K562 (cell line): ENCODE measurements around the gene NKD1. TPM values are rescaled to one million over a fixed set of nuclear protein-coding genes. Genes with fewer than 3 reads are reported as not detected.

Source experiments
- ATAC-seq: fragments of 200-7000 bp; cut with Tn5 transposase; 3 replicates; pipeline ENCODE4 v1.9.1; 2020; ENCODE audit warnings: moderate library complexity
- BruUV-seq: library from RNA; stranded (reverse); fragments of 400-500 nt; replicated peaks from 2 replicates; lab custom pipeline; 2021; lab: Mats Ljungman, UMichigan
- CTCF ChIA-PET: fragments of 300-600 bp; formaldehyde crosslinking; extraction: SDS; loops from one replicate; lab custom pipeline; 2021; ENCODE audit warnings: low intra/inter-chr PET ratio; lab: Yijun Ruan, JAX
- POLR2A ChIA-PET: fragments of 300-600, 350-650 bp; sonication (Branson Sonifier 250); formaldehyde crosslinking; extraction: SDS; loops from one replicate; lab custom pipeline; 2021; ENCODE audit warnings: antibody characterized with exemption, inconsistent platforms; lab: Yijun Ruan, JAX
- DNase-seq, 4 experiments: peaks; one replicate each; pipeline versions ENCODE4 v3.0.0 to v3.0.0-alpha.2; 2011 to 2018; ENCODE audit warnings: low spot score in 3 of 4, mixed read lengths in 3 of 4; ENCODE audit errors: extremely low read depth in 1 of 4
- FAIRE-seq: peaks from 2 replicates; lab custom pipeline; 2011; peaks lifted over from hg19 to GRCh38; lab: Jason Lieb, UNC
- H2AFZ ChIP-seq: 2 replicates; pipeline ENCODE4 v1.6.0; 2011; ENCODE audit warnings: low read depth, low read length, control low read depth, inconsistent platforms
- H3K27ac ChIP-seq: fragments of 200-600 bp; 3 replicates; pipeline ENCODE4 v1.8.0; 2011; ENCODE audit warnings: low read depth, mild to moderate bottlenecking, control low read depth, inconsistent platforms, low read length, moderate library complexity, mixed read lengths; ENCODE audit errors: extremely low read depth
- H3K27me3 ChIP-seq, 2 experiments: fragments of 300-600 bp in 1 of 2; 2 replicates in 1 of 2; 3 replicates in 1 of 2; pipeline versions ENCODE4 v1.6.0 to v1.8.0; 2011; ENCODE audit warnings: inconsistent platforms in 2 of 2, low read length in 2 of 2, mild to moderate bottlenecking in 1 of 2, mixed read lengths in 1 of 2, moderate library complexity in 1 of 2; ENCODE audit not compliant: control insufficient read depth in 2 of 2, insufficient read depth in 2 of 2
- H3K36me3 ChIP-seq: fragments of 300-600 bp; 3 replicates; pipeline ENCODE4 v1.8.0; 2011; ENCODE audit warnings: mild to moderate bottlenecking, low read length, inconsistent platforms; ENCODE audit not compliant: control insufficient read depth, insufficient read depth
- H3K4me1 ChIP-seq, 2 experiments: fragments of 200-600 bp in 1 of 2; replicated peaks in 1 of 2; 2 replicates in 1 of 2; 3 replicates in 1 of 2; pipeline versions ENCODE4 v1.5.1 to v1.8.0; 2011; ENCODE audit warnings: inconsistent platforms in 2 of 2, low read length in 2 of 2, mild to moderate bottlenecking in 1 of 2, mixed read lengths in 1 of 2, moderate library complexity in 1 of 2; ENCODE audit not compliant: control insufficient read depth in 2 of 2, insufficient read depth in 2 of 2
- H3K4me2 ChIP-seq: 2 replicates; pipeline ENCODE4 v1.6.1; 2011; ENCODE audit warnings: low read length, control low read depth, inconsistent platforms, mixed read lengths; ENCODE audit not compliant: insufficient read depth
- H3K4me3 ChIP-seq: fragments of 200-600 bp; sonication (generic), shearing (Covaris generic); 2 replicates; pipeline ENCODE4 v1.5.1; 2016; ENCODE audit warnings: control low read depth, inconsistent platforms
- H3K79me2 ChIP-seq: fragments of 200-600 bp; 3 replicates; pipeline ENCODE4 v1.8.0; 2011; ENCODE audit warnings: low read length, inconsistent platforms; ENCODE audit not compliant: control insufficient read depth, insufficient read depth
- H3K9ac ChIP-seq, 2 experiments: 2 replicates each; pipeline versions ENCODE4 v1.6.0 to v1.6.1; 2011; ENCODE audit warnings: low read depth in 2 of 2, low read length in 2 of 2, control low read depth in 1 of 2, inconsistent platforms in 1 of 2, mild to moderate bottlenecking in 1 of 2, mixed read lengths in 1 of 2; ENCODE audit not compliant: insufficient read depth in 1 of 2
- H3K9me1 ChIP-seq: one replicate; pipeline ENCODE4 v1.6.0; 2011; ENCODE audit warnings: inconsistent platforms, mild to moderate bottlenecking, low read length, moderate library complexity; ENCODE audit not compliant: control insufficient read depth, insufficient read depth
- H3K9me3 ChIP-seq: replicated peaks from 2 replicates; pipeline ENCODE4 v1.5.1; 2011; ENCODE audit warnings: low read depth, low read length, inconsistent platforms; ENCODE audit not compliant: control insufficient read depth, insufficient read depth
- H4K20me1 ChIP-seq: replicated peaks from 2 replicates; pipeline ENCODE4 v1.6.1; 2011; ENCODE audit warnings: low read length, inconsistent platforms, mixed read lengths; ENCODE audit not compliant: control insufficient read depth, insufficient read depth
- PURB ChIP-seq: sonication (generic); formaldehyde crosslinking; IDR thresholded peaks from 2 replicates; pipeline ENCODE4 v1.9.0; 2021; ENCODE audit warnings: low read depth, mild to moderate bottlenecking, missing genetic modification reagents
- RAD21 ChIP-seq, 2 experiments: fragments of 250-450 bp in 1 of 2; fragments of 450-650 bp in 1 of 2; sonication (Bioruptor Pico) in 1 of 2; formaldehyde crosslinking in 1 of 2; IDR thresholded peaks in 1 of 2; conservative IDR thresholded peaks in 1 of 2; 2 replicates each; pipeline versions ENCODE4 v1.4.0 to v1.8.0; 2020 to 2022; ENCODE audit warnings: mild to moderate bottlenecking in 2 of 2, moderate library complexity in 1 of 2
- WGBS: fragments of 100-300 bp; shearing (Covaris generic); methylation state at CpG from one replicate; pipeline ENCODE4 v1.1.6; 2016; ENCODE audit warnings: low coverage, mixed read lengths; ENCODE audit not compliant: insufficient coverage; ENCODE audit errors: missing lambda C conversion rate; 5-methylcytosine and 5-hydroxymethylcytosine counted together
- in situ Hi-C: fragments of 300-500 bp; cut with MboI; formaldehyde crosslinking; loops from 4 replicates; pipeline ENCODE4 v1.15.0; 2018; ENCODE audit warnings: inconsistent platforms, mixed read lengths
- intact Hi-C: fragments of 100-400 bp; cut with micrococcal nuclease; formaldehyde crosslinking; loops from 2 replicates; pipeline ENCODE4 v1.14.2; 2022
- polyA plus RNA-seq, 8 experiments: library from polyadenylated mRNA; depleted of rRNA in 4 of 8; stranded (reverse) in 5 of 8; unstranded in 3 of 8; fragments of >200 nt; fragmentation: Nextera tagmentation in 2 of 8; fragmentation: Illumina TruSeq in 1 of 8; extraction: Ambion mirVana in 2 of 8; extraction: Trizol in 1 of 8; gene quantifications; 2 replicates each; pipeline versions ENCODE4 v1.2.1 to v1.2.3, GENCODE V29; 2011 to 2014; ENCODE audit warnings: inconsistent platforms in 1 of 8, missing spikeins in 1 of 8
- total RNA-seq, 7 experiments: library from RNA; depleted of rRNA in 6 of 7; stranded (reverse); fragments of >200 nt in 6 of 7; fragmentation: Illumina TruSeq in 2 of 7; extraction: Trizol in 2 of 7; gene quantifications; 2 replicates each; pipeline versions ENCODE4 v1.2.1 to v1.2.3, GENCODE V29; 2011 to 2021; ENCODE audit warnings: low replicate concordance in 1 of 7
- TF ChIP-seq, protein P1 (sequence below), 3 experiments: IDR thresholded peaks in 2 of 3; conservative IDR thresholded peaks in 1 of 3; 2 replicates each; pipeline ENCODE4 v1.5.1; 2011 to 2012; ENCODE audit warnings: low read length in 3 of 3, mild to moderate bottlenecking in 3 of 3, control low read depth in 2 of 3, improper control_type of control experiment in 1 of 3, inconsistent platforms in 1 of 3, low read depth in 1 of 3, mixed read lengths in 1 of 3, moderate library complexity in 1 of 3; ENCODE audit not compliant: insufficient read depth in 2 of 3
- TF ChIP-seq, protein P2 (sequence below): fragments of 450-650 bp; IDR thresholded peaks from 2 replicates; pipeline ENCODE4 v1.6.1; 2018; ENCODE audit warnings: mild to moderate bottlenecking, low read depth; ENCODE audit not compliant: partially characterized antibody

NKD1 gene
- total and polyA plus RNA-seq, 9 of the 15 experiments (the other 6 are each of a cell fraction or from before 2014, with no cell fraction given) = under 0.01 to 0.24 (median 0.04) TPM; not detected in 2

- no peak for FAIRE-seq
- no peak overlapping the region for H3K27ac ChIP-seq
- H3K9me1 ChIP-seq = no peaks in the 10 kb centered on the region
- H3K9me3 ChIP-seq = no peaks in the 10 kb centered on the region
- CTCF ChIA-PET = interaction anchor here (1.3 kb wide), 1 partner anchor 213 kb away, joined by 7 read pairs; no protein-coding TSS in a partner anchor
- no peaks in the 10 kb centered on the region for H3K36me3 ChIP-seq
- H2AFZ ChIP-seq = no peak overlapping the region
- no peak overlapping the region for H3K4me3 ChIP-seq
- H3K9ac ChIP-seq = no peak overlapping the region
- WGBS = 7% methylated on average over 8 of the region's 9 CpGs
- no TSS peak for BruUV-seq
- TF ChIP-seq, protein P1, sequence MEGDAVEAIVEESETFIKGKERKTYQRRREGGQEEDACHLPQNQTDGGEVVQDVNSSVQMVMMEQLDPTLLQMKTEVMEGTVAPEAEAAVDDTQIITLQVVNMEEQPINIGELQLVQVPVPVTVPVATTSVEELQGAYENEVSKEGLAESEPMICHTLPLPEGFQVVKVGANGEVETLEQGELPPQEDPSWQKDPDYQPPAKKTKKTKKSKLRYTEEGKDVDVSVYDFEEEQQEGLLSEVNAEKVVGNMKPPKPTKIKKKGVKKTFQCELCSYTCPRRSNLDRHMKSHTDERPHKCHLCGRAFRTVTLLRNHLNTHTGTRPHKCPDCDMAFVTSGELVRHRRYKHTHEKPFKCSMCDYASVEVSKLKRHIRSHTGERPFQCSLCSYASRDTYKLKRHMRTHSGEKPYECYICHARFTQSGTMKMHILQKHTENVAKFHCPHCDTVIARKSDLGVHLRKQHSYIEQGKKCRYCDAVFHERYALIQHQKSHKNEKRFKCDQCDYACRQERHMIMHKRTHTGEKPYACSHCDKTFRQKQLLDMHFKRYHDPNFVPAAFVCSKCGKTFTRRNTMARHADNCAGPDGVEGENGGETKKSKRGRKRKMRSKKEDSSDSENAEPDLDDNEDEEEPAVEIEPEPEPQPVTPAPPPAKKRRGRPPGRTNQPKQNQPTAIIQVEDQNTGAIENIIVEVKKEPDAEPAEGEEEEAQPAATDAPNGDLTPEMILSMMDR (IDR thresholded peaks at IDR 0.05 in 2 of 3, conservative IDR thresholded peaks at IDR 0.05 in 1 of 3; ENCODE audit: insufficient read depth in 2 of 3, low read depth in 1 of 3, low read length in 3 of 3) = peak; percentile 33 to 60 (median 37); a peak in 3 of 6 replicates
- TF ChIP-seq, protein P2, sequence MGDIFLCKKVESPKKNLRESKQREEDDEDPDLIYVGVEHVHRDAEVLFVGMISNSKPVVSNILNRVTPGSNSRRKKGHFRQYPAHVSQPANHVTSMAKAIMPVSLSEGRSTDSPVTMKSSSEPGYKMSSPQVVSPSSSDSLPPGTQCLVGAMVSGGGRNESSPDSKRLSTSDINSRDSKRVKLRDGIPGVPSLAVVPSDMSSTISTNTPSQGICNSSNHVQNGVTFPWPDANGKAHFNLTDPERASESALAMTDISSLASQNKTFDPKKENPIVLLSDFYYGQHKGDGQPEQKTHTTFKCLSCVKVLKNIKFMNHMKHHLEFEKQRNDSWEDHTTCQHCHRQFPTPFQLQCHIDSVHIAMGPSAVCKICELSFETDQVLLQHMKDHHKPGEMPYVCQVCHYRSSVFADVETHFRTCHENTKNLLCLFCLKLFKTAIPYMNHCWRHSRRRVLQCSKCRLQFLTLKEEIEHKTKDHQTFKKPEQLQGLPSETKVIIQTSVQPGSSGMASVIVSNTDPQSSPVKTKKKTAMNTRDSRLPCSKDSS = no peak
- TF ChIP-seq PURB (no peak), RAD21 (CRISPR knock-in tag; conservative IDR thresholded peaks at IDR 0.05 in 1 of 2, IDR thresholded peaks at IDR 0.05 in 1 of 2) (peak; percentile 35 to 46; a peak in 3 of 4 replicates)
- intact Hi-C loops (loop anchor here (10.0 kb wide), 1 partner anchor 71 kb away; no protein-coding TSS in a partner anchor), in situ Hi-C loops (no loop called here)
- H3K4me2 ChIP-seq = no peak overlapping the region
- peak; percentile 54; the same call in 1 of the 3 replicates for ATAC-seq
- POLR2A ChIA-PET = interaction anchor here (0.7 to 1.1 kb wide), 4 partner anchors 42 to 81 kb away, joined by 3 to 4 read pairs (median 3); no protein-coding TSS in a partner anchor
- DNase-seq = peak; percentile 15 to 27 (median 21)
- H3K79me2 ChIP-seq = no peaks in the 10 kb centered on the region
- H3K27me3 ChIP-seq = peaks cover 2 to 34% of the 10 kb centered on the region in 2 experiments; a peak in 3 of 5 replicates
- H4K20me1 ChIP-seq = no peaks in the 10 kb centered on the region; the same call in 1 of the 2 replicates
- no peaks in the 10 kb centered on the region; a peak in 1 of 5 replicates for H3K4me1 ChIP-seq
Observed at GRCh38 chr16:50593410-50594150, 45.4 kb downstream of the NKD1 start.
